Mesendoderm (in vitro differentiated cells): ENCODE measurements around the gene FDX2. TPM values are rescaled to one million over a fixed set of nuclear protein-coding genes. Genes with fewer than 3 reads are reported as not detected.
A peak's percentile ranks its signal among the peaks of the same experiment; 100 is the strongest.

Experiments
- DNase-seq: peaks from one replicate; pipeline ENCODE4 v3.0.0; 2013
- H2AK5ac ChIP-seq: 2 replicates; pipeline ENCODE4 v1.6.1; 2013; ENCODE audit warnings: low read length, inconsistent platforms
- H2BK120ac ChIP-seq: 2 replicates; pipeline ENCODE4 v1.6.1; 2013; ENCODE audit warnings: low read depth, mild to moderate bottlenecking, low read length, moderate library complexity, mixed read lengths
- H2BK15ac ChIP-seq: replicated peaks from 2 replicates; pipeline ENCODE4 v1.6.1; 2013; ENCODE audit warnings: low read depth, mild to moderate bottlenecking, moderate library complexity
- H2BK5ac ChIP-seq: 2 replicates; pipeline ENCODE4 v1.6.1; 2013; ENCODE audit warnings: low read length, inconsistent platforms
- H3K18ac ChIP-seq: 2 replicates; pipeline ENCODE4 v1.6.1; 2013; ENCODE audit warnings: mild to moderate bottlenecking, low read length, mixed read lengths
- H3K23ac ChIP-seq: one replicate; pipeline ENCODE4 v1.6.1; 2013; ENCODE audit warnings: low read length
- H3K27ac ChIP-seq: 2 replicates; pipeline ENCODE4 v1.5.1; 2013; ENCODE audit warnings: low read depth, mild to moderate bottlenecking, inconsistent platforms, low read length, moderate library complexity
- H3K27me3 ChIP-seq: 2 replicates; pipeline ENCODE4 v1.6.1; 2013; ENCODE audit warnings: low read length, control low read depth, mild to moderate bottlenecking, inconsistent platforms; ENCODE audit not compliant: insufficient read depth, poor library complexity
- H3K36me3 ChIP-seq: 2 replicates; pipeline ENCODE4 v1.6.1; 2013; ENCODE audit warnings: low read length, inconsistent platforms; ENCODE audit not compliant: control insufficient read depth, insufficient read depth
- H3K4ac ChIP-seq: one replicate; pipeline ENCODE4 v1.6.1; 2013; ENCODE audit warnings: low read depth, mild to moderate bottlenecking, low read length, moderate library complexity
- H3K4me1 ChIP-seq: 2 replicates; pipeline ENCODE4 v1.6.1; 2013; ENCODE audit warnings: low read depth, low read length, inconsistent platforms; ENCODE audit not compliant: control insufficient read depth
- H3K4me2 ChIP-seq: 2 replicates; pipeline ENCODE4 v1.6.1; 2013; ENCODE audit warnings: low read length
- H3K4me3 ChIP-seq: 2 replicates; pipeline ENCODE4 v1.5.1; 2013; ENCODE audit warnings: mild to moderate bottlenecking, low read length
- H3K56ac ChIP-seq: one replicate; pipeline ENCODE4 v1.6.1; 2013; ENCODE audit warnings: low read length
- H3K79me1 ChIP-seq: 2 replicates; pipeline ENCODE4 v1.6.1; 2013; ENCODE audit warnings: low read length, inconsistent platforms
- H3K79me2 ChIP-seq: 2 replicates; pipeline ENCODE4 v1.6.1; 2013; ENCODE audit warnings: mild to moderate bottlenecking, low read length; ENCODE audit not compliant: control insufficient read depth, insufficient read depth
- H3K9ac ChIP-seq: 2 replicates; pipeline ENCODE4 v1.6.1; 2013; ENCODE audit warnings: low read length, inconsistent platforms
- H4K5ac ChIP-seq: one replicate; pipeline ENCODE4 v1.6.1; 2013; ENCODE audit warnings: low read length
- H4K8ac ChIP-seq: one replicate; pipeline ENCODE4 v1.6.1; 2013; ENCODE audit warnings: low read depth, mild to moderate bottlenecking, control low read depth, low read length, moderate library complexity
- WGBS: extraction: QIAGEN DNeasy Blood & Tissue Kit; methylation state at CpG from one replicate; pipeline ENCODE4 v1.1.7; 2013; ENCODE audit warnings: low lambda C conversion rate, missing lambda C conversion rate; ENCODE audit not compliant: insufficient coverage; ENCODE audit errors: extremely low coverage; 5-methylcytosine and 5-hydroxymethylcytosine counted together
- polyA plus RNA-seq, 2 experiments: library from polyadenylated mRNA; stranded (reverse); fragments of 200-250 nt; gene quantifications; one replicate each; pipeline ENCODE4 v1.2.3, GENCODE V29; 2013

Gene FDX2
- 21.9 TPM for polyA plus RNA-seq (2013, experiment 1 of 2)
- 20.5 TPM for polyA plus RNA-seq (2013, experiment 2 of 2)

DNA sequence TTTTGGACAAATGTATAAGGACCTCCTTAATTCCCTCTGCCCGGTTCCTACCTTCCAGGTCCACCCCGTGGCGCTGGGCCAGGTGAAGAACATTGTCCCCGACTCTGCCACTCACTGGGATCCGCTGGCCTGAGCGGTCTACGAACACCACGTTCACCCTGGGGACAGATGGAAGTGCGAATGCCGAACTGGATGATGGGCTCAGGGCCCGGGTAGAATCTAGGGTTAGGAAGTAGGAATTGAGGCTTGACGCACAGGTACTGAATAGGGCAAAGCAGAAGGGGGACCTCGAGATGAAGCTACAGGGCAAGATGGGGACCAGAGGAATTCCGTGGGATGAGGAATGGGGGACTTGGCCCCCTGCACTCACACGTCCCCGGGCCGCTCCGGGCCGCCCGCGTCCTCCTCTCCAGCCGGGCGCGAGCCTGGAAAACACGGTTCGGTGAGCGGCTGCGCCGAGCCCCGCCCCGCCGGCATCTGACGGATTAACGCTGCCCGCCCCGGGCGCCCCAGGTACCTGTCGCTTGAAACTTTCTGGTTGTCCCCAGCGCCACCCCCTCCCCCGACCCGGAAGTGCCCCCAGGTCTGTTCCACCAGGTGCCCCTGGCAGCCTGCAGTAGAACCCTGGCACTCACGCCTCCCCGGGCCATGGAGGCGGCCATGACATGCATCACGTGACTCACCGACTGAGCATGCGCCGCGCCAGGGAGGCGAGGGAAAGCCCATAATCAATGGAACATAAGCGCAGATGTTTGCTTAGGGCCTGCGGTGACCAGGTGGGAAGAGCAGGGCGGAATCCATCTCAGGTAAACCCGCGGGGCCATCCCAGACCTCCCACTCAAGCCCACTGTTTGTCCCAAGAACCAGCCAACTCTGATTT, at the start of gene FDX2:
Gene FDX2 (minus strand): TSS at position 681 of the 880 bp plus-strand sequence. CDS start 19 bp downstream, at position 662.
- H3K27ac ChIP-seq, result no peak within 1 kb of the TSS

DNA sequence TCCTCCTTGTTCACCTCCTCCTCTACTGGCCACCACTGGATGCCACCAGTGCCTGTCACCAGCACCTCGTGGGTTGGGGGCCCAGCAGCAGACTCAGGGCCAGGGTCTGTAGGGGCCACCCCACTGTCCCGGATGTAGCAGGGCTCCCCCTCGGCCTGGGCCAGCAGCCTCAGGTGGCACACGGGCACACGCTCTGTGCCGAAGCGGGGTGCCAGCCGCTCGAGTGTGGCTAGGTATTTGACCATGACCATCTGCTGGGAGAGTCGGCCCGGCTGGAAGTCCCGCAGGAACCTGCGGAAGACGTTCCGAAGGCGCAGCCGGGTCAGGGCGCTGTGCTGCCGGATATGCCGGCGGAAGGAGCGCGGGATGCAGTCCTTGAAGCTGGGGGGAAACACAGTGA, 49.7 kb upstream of the FDX2 start:
- no peak for DNase-seq
- H2AK5ac ChIP-seq, result no peak overlapping the region
- no peaks in the 10 kb centered on the region for H3K27me3 ChIP-seq
- whole genome bisulfite sequencing, result no CpG with 5 or more reads among the region's 23 CpGs
- no peak overlapping the region for H3K56ac ChIP-seq
- H3K9ac ChIP-seq, result no peak overlapping the region
- H3K23ac ChIP-seq, result no peak overlapping the region
- no peak overlapping the region for H2BK5ac ChIP-seq
- H3K4me3 ChIP-seq, result no peak overlapping the region
- no peak overlapping the region for H4K8ac ChIP-seq
- H3K4me1 ChIP-seq, result no peaks in the 10 kb centered on the region
- no peak overlapping the region for H3K27ac ChIP-seq
- H3K18ac ChIP-seq, result no peak overlapping the region
- H2BK120ac ChIP-seq, result no peak overlapping the region
- no peak overlapping the region for H2BK15ac ChIP-seq
- H3K79me2 ChIP-seq, result no peaks in the 10 kb centered on the region
- H3K4me2 ChIP-seq, result no peak overlapping the region
- no peak overlapping the region for H4K5ac ChIP-seq
- no peaks in the 10 kb centered on the region for H3K36me3 ChIP-seq
- H3K79me1 ChIP-seq, result no peaks in the 10 kb centered on the region
- H3K4ac ChIP-seq, result no peak overlapping the region

More for the DNA sequence above, at the start of gene FDX2:
- Histone ChIP-seq H2BK120ac (no peak within 1 kb of the TSS), H3K27me3 (no peaks in the 10 kb centered on the region), H2BK15ac (no peak within 1 kb of the TSS), H4K5ac (no peak within 1 kb of the TSS), H3K79me1 (no peaks in the 10 kb centered on the region), H3K9ac (peak within 1 kb of the TSS; percentile 76), H3K4me2 (peak within 1 kb of the TSS; percentile 88), H4K8ac (no peak within 1 kb of the TSS), H3K36me3 (peaks cover 6% of the 10 kb centered on the region), H3K4me1 (no peaks in the 10 kb centered on the region), H3K79me2 (no peaks in the 10 kb centered on the region), H3K4me3 (peak within 1 kb of the TSS; percentile 79), H3K18ac (peak within 1 kb of the TSS; percentile 52), H2AK5ac (no peak within 1 kb of the TSS), H3K4ac (peak within 1 kb of the TSS; percentile 6), H2BK5ac (no peak within 1 kb of the TSS), H3K56ac (peak within 1 kb of the TSS; percentile 90), H3K23ac (no peak within 1 kb of the TSS)
- DNase-seq, result peak; percentile 91
- WGBS, result no CpG with 5 or more reads among the region's 55 CpGs

DNA sequence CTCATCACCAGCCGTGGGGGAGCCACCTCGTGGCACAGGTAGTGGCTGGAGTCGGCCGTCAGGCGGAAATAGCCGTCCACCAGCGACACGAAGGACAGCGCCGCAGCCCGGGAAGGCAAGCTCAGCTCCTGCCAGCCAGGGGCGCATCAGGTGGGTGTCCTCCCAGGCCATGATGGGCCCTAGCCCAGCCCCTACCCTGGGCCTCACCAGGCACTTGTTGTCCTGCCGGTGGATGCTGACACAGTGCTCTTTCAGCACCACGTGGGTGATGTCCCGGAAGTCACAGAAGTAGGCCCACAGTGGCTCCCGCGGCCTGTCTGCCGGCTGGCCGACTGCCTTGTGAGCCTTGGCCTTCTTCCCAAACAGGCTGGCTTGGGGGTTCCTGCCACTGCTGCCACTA, 48.8 kb upstream of the FDX2 start:
- H2AK5ac ChIP-seq, result no peak overlapping the region
- no peak overlapping the region for H3K23ac ChIP-seq
- no peaks in the 10 kb centered on the region for H3K4me1 ChIP-seq
- no peak overlapping the region for H2BK120ac ChIP-seq
- H3K9ac ChIP-seq, result no peak overlapping the region
- no peak overlapping the region for H2BK15ac ChIP-seq
- no peak overlapping the region for H3K18ac ChIP-seq
- H3K79me2 ChIP-seq, result no peaks in the 10 kb centered on the region
- no peak overlapping the region for H4K8ac ChIP-seq
- DNase-seq, result no peak
- WGBS, result no CpG with 5 or more reads among the region's 19 CpGs
- H3K27me3 ChIP-seq, result no peaks in the 10 kb centered on the region
- no peak overlapping the region for H3K27ac ChIP-seq
- no peak overlapping the region for H2BK5ac ChIP-seq
- H3K4me2 ChIP-seq, result no peak overlapping the region
- H3K79me1 ChIP-seq, result no peaks in the 10 kb centered on the region
- H3K36me3 ChIP-seq, result no peaks in the 10 kb centered on the region
- H3K56ac ChIP-seq, result no peak overlapping the region
- no peak overlapping the region for H3K4me3 ChIP-seq
- no peak overlapping the region for H4K5ac ChIP-seq
- no peak overlapping the region for H3K4ac ChIP-seq

DNA sequence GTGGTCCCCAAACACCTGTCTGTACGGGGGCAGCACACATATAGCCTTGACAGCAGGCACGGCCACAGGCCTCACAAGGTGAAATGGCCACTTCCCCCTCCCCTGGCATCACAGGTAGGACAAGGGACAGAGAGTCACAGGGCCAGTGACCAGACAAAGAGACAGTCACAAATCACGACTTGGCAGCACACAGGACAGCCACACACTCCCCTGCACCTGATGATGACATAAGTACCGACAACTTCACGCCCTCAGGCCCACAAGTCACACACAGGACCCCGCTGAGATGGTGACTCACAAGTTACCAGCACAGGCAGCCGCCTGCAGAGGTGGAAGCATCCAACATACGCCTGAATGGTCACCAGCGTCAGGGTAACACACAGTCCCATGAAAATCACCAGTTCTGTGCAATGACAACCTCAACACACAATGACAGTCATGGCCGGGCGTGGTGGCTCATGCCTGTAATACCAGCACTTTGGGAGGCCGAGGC, 48.0 kb upstream of the FDX2 start:
- no peaks in the 10 kb centered on the region for H3K36me3 ChIP-seq

DNA sequence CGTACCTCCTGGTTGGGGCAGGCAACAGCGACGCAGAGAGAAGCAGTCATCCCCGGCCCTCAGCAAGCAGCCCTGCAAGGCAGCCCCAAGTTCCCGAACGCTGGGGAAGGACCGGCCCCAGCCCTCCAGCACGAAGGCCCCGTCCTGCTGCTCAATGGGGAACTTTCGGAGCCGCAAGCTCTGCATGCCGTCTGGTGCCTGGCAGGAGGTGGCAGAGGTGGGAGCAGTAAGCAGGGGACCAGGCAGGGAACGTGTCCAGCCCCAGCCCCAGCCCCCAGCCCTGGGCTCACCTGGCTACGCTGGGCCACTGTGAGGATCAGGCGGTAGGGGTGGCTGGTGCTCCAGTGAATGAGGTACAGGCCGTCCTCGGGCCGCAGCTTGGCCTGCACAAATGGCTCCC, 46.4 kb upstream of the FDX2 start:
- H2BK120ac ChIP-seq, result no peak overlapping the region
- H3K4me2 ChIP-seq, result no peak overlapping the region
- no peak overlapping the region for H3K4ac ChIP-seq
- H3K9ac ChIP-seq, result no peak overlapping the region
- H3K18ac ChIP-seq, result no peak overlapping the region
- no CpG with 5 or more reads among the region's 18 CpGs for WGBS
- no peak for DNase-seq
- H2BK15ac ChIP-seq, result no peak overlapping the region
- H2AK5ac ChIP-seq, result no peak overlapping the region
- H3K79me1 ChIP-seq, result no peaks in the 10 kb centered on the region
- no peaks in the 10 kb centered on the region for H3K36me3 ChIP-seq
- H3K4me3 ChIP-seq, result no peak overlapping the region
- H3K4me1 ChIP-seq, result no peaks in the 10 kb centered on the region
- no peak overlapping the region for H3K27ac ChIP-seq
- H3K56ac ChIP-seq, result no peak overlapping the region
- H3K79me2 ChIP-seq, result no peaks in the 10 kb centered on the region
- no peaks in the 10 kb centered on the region for H3K27me3 ChIP-seq
- no peak overlapping the region for H4K5ac ChIP-seq
- H2BK5ac ChIP-seq, result no peak overlapping the region
- no peak overlapping the region for H3K23ac ChIP-seq
- H4K8ac ChIP-seq, result no peak overlapping the region

More for the DNA sequence above, 48.0 kb upstream of the FDX2 start:
- H3K79me1 ChIP-seq, result no peaks in the 10 kb centered on the region
- no peak overlapping the region for H3K23ac ChIP-seq
- no peak overlapping the region for H3K4me3 ChIP-seq
- no peaks in the 10 kb centered on the region for H3K27me3 ChIP-seq
- H4K8ac ChIP-seq, result no peak overlapping the region
- no peak overlapping the region for H3K27ac ChIP-seq
- H2BK15ac ChIP-seq, result no peak overlapping the region
- H3K56ac ChIP-seq, result no peak overlapping the region
- no peak overlapping the region for H4K5ac ChIP-seq
- H3K9ac ChIP-seq, result no peak overlapping the region
- no peak overlapping the region for H3K4ac ChIP-seq
- H3K79me2 ChIP-seq, result no peaks in the 10 kb centered on the region
- DNase-seq, result peak; percentile 64
- no peaks in the 10 kb centered on the region for H3K4me1 ChIP-seq
- WGBS, result no CpG with 5 or more reads among the region's 12 CpGs
- H3K18ac ChIP-seq, result no peak overlapping the region
- H3K4me2 ChIP-seq, result no peak overlapping the region
- H2BK120ac ChIP-seq, result no peak overlapping the region
- H2BK5ac ChIP-seq, result no peak overlapping the region
- no peak overlapping the region for H2AK5ac ChIP-seq
